Keratinocyte (primary cell): ENCODE results near the gene C10orf120. TPM values are rescaled to one million over a fixed set of nuclear protein-coding genes. Genes with fewer than 3 reads are reported as not detected.

Experiments used
- DNase-seq: peaks from one replicate; pipeline ENCODE4 v3.0.0-alpha.2; 2011; ENCODE audit warnings: low read depth, missing footprints, low spot score
- FAIRE-seq: peaks from 2 replicates; lab custom pipeline; 2011; peaks lifted over from hg19 to GRCh38; lab: Jason Lieb, UNC
- H2AFZ ChIP-seq: 2 replicates; pipeline ENCODE4 v1.6.0; 2012; ENCODE audit warnings: low read length, control low read depth, inconsistent platforms; ENCODE audit not compliant: control insufficient read depth
- H3K27ac ChIP-seq: 2 replicates; pipeline ENCODE4 v1.5.1; 2011; ENCODE audit warnings: low read length; ENCODE audit not compliant: control insufficient read depth, insufficient read depth
- H3K27me3 ChIP-seq: 3 replicates; pipeline ENCODE4 v1.6.0; 2011; ENCODE audit warnings: low read length; ENCODE audit not compliant: control insufficient read depth, insufficient read depth; ENCODE audit errors: extremely low read depth
- H3K36me3 ChIP-seq, 2 experiments: 2 replicates in 1 of 2; 3 replicates in 1 of 2; pipeline ENCODE4 v1.5.1; 2011; ENCODE audit warnings: low read length in 2 of 2, mild to moderate bottlenecking in 1 of 2; ENCODE audit not compliant: control insufficient read depth in 2 of 2, insufficient read depth in 2 of 2; ENCODE audit errors: extremely low read depth in 1 of 2
- H3K4me1 ChIP-seq: 3 replicates; pipeline ENCODE4 v1.5.1; 2011; ENCODE audit warnings: low read length; ENCODE audit not compliant: control insufficient read depth, insufficient read depth; ENCODE audit errors: extremely low read depth
- H3K4me2 ChIP-seq: 3 replicates; pipeline ENCODE4 v1.6.0; 2011; ENCODE audit warnings: low read depth, low read length; ENCODE audit not compliant: control insufficient read depth, insufficient read depth; ENCODE audit errors: extremely low read depth
- H3K4me3 ChIP-seq, 3 experiments: fragments of 200-600 bp in 1 of 3; sonication (generic) in 1 of 3; 2 replicates in 2 of 3; 3 replicates in 1 of 3; pipeline ENCODE4 v1.5.1; 2011 to 2016; ENCODE audit warnings: low read length in 3 of 3, mild to moderate bottlenecking in 3 of 3, control low read depth in 2 of 3, inconsistent platforms in 1 of 3, low read depth in 1 of 3, mixed read lengths in 1 of 3, mixed run types in 1 of 3, moderate library complexity in 1 of 3; ENCODE audit not compliant: control insufficient read depth in 2 of 3, insufficient read depth in 2 of 3; ENCODE audit errors: extremely low read depth in 1 of 3
- H3K79me2 ChIP-seq: 2 replicates; pipeline ENCODE4 v1.6.0; 2012; ENCODE audit warnings: low read length; ENCODE audit not compliant: control insufficient read depth, insufficient read depth
- H3K9ac ChIP-seq: 3 replicates; pipeline ENCODE4 v1.6.0; 2011; ENCODE audit warnings: low read length; ENCODE audit not compliant: control insufficient read depth, insufficient read depth; ENCODE audit errors: extremely low read depth
- H3K9me1 ChIP-seq: 3 replicates; pipeline ENCODE4 v1.6.0; 2011; ENCODE audit warnings: low read length; ENCODE audit not compliant: control insufficient read depth, insufficient read depth; ENCODE audit errors: extremely low read depth
- H3K9me3 ChIP-seq: 2 replicates; pipeline ENCODE4 v1.5.1; 2012; ENCODE audit warnings: low read depth, low read length; ENCODE audit not compliant: control insufficient read depth
- H4K20me1 ChIP-seq: 3 replicates; pipeline ENCODE4 v1.6.0; 2011; ENCODE audit warnings: low read length; ENCODE audit not compliant: control insufficient read depth, insufficient read depth; ENCODE audit errors: extremely low read depth
- CTCF ChIP-seq, 3 experiments: IDR thresholded peaks in 1 of 3; conservative IDR thresholded peaks in 1 of 3; optimal IDR thresholded peaks in 1 of 3; 2 replicates in 2 of 3; 3 replicates in 1 of 3; pipeline versions ENCODE3 to v1.5.1; 2011; ENCODE audit warnings: low read length in 3 of 3, mild to moderate bottlenecking in 3 of 3, moderate library complexity in 2 of 3, control low read depth in 1 of 3, inconsistent platforms in 1 of 3; ENCODE audit not compliant: insufficient read depth in 2 of 3; ENCODE audit errors: extremely low read depth in 1 of 3
- EZH2 ChIP-seq: IDR thresholded peaks from one replicate; pipeline ENCODE4 v1.6.1; 2012; ENCODE audit warnings: inconsistent platforms, mild to moderate bottlenecking, low read length, moderate library complexity
- dilution Hi-C: fragments of 300-500 bp; cut with MboI; formaldehyde crosslinking; loops from one replicate; pipeline ENCODE4 v1.7.0; 2020; ENCODE audit warnings: low sequenced_read_pairs; ENCODE audit not compliant: extremely low pct_ligation_motif_present
- polyA plus RNA-seq, 5 experiments: library from polyadenylated mRNA; depleted of rRNA in 3 of 5; stranded (reverse) in 3 of 5; stranded (forward) in 1 of 5; unstranded in 1 of 5; fragments of >200 nt; gene quantifications; 1 replicate in 1 of 5; 2 replicates in 3 of 5; 3 replicates in 1 of 5; pipeline versions ENCODE4 v1.2.1 to v1.2.3, GENCODE V29; 2011 to 2012; ENCODE audit warnings: missing spikeins in 2 of 5, low read depth in 1 of 5, low replicate concordance in 1 of 5

The C10orf120 gene
- polyA plus RNA-seq, 1 donor (not counting 4 experiments of a cell fraction or from before 2014, with no cell fraction given): not detected

GRCh38 chr10:122660696-122661095, 39.0 kb downstream of the C10orf120 start:
- H3K4me3 ChIP-seq: no peak overlapping the region
- no peak overlapping the region for H3K27ac ChIP-seq
- no peak for DNase-seq
- no peaks in the 10 kb centered on the region for H3K36me3 ChIP-seq
- H2AFZ ChIP-seq: no peak overlapping the region
- no peaks in the 10 kb centered on the region for H3K9me3 ChIP-seq
- H4K20me1 ChIP-seq: no peaks in the 10 kb centered on the region
- H3K4me1 ChIP-seq: no peaks in the 10 kb centered on the region
- H3K79me2 ChIP-seq: no peaks in the 10 kb centered on the region
- dilution Hi-C loops: no loop called here
- no peak for TF ChIP-seq EZH2
- no peak for TF ChIP-seq CTCF (optimal IDR thresholded peaks at IDR 0.05 in 1 of 3, IDR thresholded peaks at IDR 0.05 in 1 of 3, conservative IDR thresholded peaks at IDR 0.05 in 1 of 3; ENCODE audit: extremely low read depth in 1 of 3, insufficient read depth in 2 of 3, low read length in 3 of 3)
- no peak for FAIRE-seq
- no peak overlapping the region for H3K4me2 ChIP-seq
- no peak overlapping the region for H3K9ac ChIP-seq
- H3K27me3 ChIP-seq: peaks cover 18% of the 10 kb centered on the region
- no peaks in the 10 kb centered on the region for H3K9me1 ChIP-seq

- Histone ChIP-seq H3K36me3 (no peaks in the 10 kb centered on the region), H3K9ac (no peak overlapping the region), H3K4me3 (no peak overlapping the region), H3K79me2 (no peaks in the 10 kb centered on the region), H3K27me3 (peaks cover 19% of the 10 kb centered on the region), H3K27ac (no peak overlapping the region), H3K9me3 (no peaks in the 10 kb centered on the region), H2AFZ (no peak overlapping the region), H4K20me1 (no peaks in the 10 kb centered on the region), H3K9me1 (no peaks in the 10 kb centered on the region), H3K4me1 (no peaks in the 10 kb centered on the region), H3K4me2 (no peak overlapping the region)
- no peak for TF ChIP-seq EZH2
- TF ChIP-seq CTCF (optimal IDR thresholded peaks at IDR 0.05 in 1 of 3, IDR thresholded peaks at IDR 0.05 in 1 of 3, conservative IDR thresholded peaks at IDR 0.05 in 1 of 3; ENCODE audit: extremely low read depth in 1 of 3, insufficient read depth in 2 of 3, low read length in 3 of 3): no peak
- dilution Hi-C loops: no loop called here
- DNase-seq: no peak
- FAIRE-seq: no peak
These were observed 40.0 kb downstream of the C10orf120 start for GRCh38 chr10:122659651-122660050.
